Natural killer cell (primary cell): ENCODE data around the gene LAMC2. TPM values are rescaled to one million over a fixed set of nuclear protein-coding genes. Genes with fewer than 3 reads are reported as not detected.
"Not testable (repeated sequence)": the region's sequence is repeated elsewhere in the genome, so short reads cannot be mapped to it uniquely, and the experiment has no call there.

Experiments
- ATAC-seq, 3 donors: fragments of 150-1000 bp in 2 of 3; fragments of 200-7000 bp in 1 of 3; cut with Tn5 transposase; 1 replicate in 1 of 3; 2 replicates in 2 of 3; pipeline ENCODE4 v1.10.0; 2021; ENCODE audit warnings: mild to moderate bottlenecking in 2 of 3, moderate library complexity in 2 of 3
- DNase-seq, 2 donors: peaks; one replicate each; pipeline versions ENCODE4 v3.0.0 to v3.0.0-alpha.2; 2013 to 2021; ENCODE audit warnings: mixed read lengths in 1 of 2
- H3K27ac ChIP-seq: one replicate; pipeline ENCODE4 v1.5.1; 2013; ENCODE audit warnings: mild to moderate bottlenecking, low read length
- H3K27me3 ChIP-seq: one replicate; pipeline ENCODE4 v1.6.1; 2013; ENCODE audit warnings: low read length; ENCODE audit not compliant: control insufficient read depth, insufficient read depth
- H3K36me3 ChIP-seq: one replicate; pipeline ENCODE4 v1.6.1; 2013; ENCODE audit warnings: low read length; ENCODE audit not compliant: control insufficient read depth, insufficient read depth
- H3K4me1 ChIP-seq: one replicate; pipeline ENCODE4 v1.6.1; 2013; ENCODE audit warnings: low read length; ENCODE audit not compliant: control insufficient read depth, insufficient read depth
- H3K4me3 ChIP-seq: one replicate; pipeline ENCODE4 v1.5.1; 2013; ENCODE audit warnings: low read length
- H3K9me3 ChIP-seq: one replicate; pipeline ENCODE4 v1.6.1; 2013; ENCODE audit warnings: low read length; ENCODE audit not compliant: control insufficient read depth, insufficient read depth
- H3K27ac Mint-ChIP-seq, 2 donors: one replicate each; pipeline ENCODE4 v1.8.0; 2022; ENCODE audit warnings: mild to moderate bottlenecking in 2 of 2, mixed read lengths in 2 of 2, moderate library complexity in 1 of 2
- H3K27me3 Mint-ChIP-seq, 2 donors: one replicate each; pipeline ENCODE4 v1.8.0; 2022; ENCODE audit warnings: low read depth in 2 of 2, mixed read lengths in 2 of 2
- H3K36me3 Mint-ChIP-seq: one replicate; pipeline ENCODE4 v1.8.0; 2022; ENCODE audit warnings: mixed read lengths
- H3K4me1 Mint-ChIP-seq, 2 donors: one replicate each; pipeline ENCODE4 v1.8.0; 2022; ENCODE audit warnings: mixed read lengths in 2 of 2
- H3K4me3 Mint-ChIP-seq: one replicate; pipeline ENCODE4 v1.8.0; 2022; ENCODE audit warnings: mild to moderate bottlenecking, moderate library complexity, mixed read lengths
- H3K9me3 Mint-ChIP-seq, 2 donors: one replicate each; pipeline ENCODE4 v1.8.0; 2022; ENCODE audit warnings: mixed read lengths in 2 of 2
- WGBS: methylation state at CpG from one replicate; pipeline ENCODE4 v1.1.7; 2013; ENCODE audit warnings: missing lambda C conversion rate; ENCODE audit not compliant: insufficient coverage; 5-methylcytosine and 5-hydroxymethylcytosine counted together
- intact Hi-C: fragments of 100-400 bp; cut with micrococcal nuclease; formaldehyde crosslinking; loops from one replicate; pipeline ENCODE4 v1.14.2; 2022
- total RNA-seq, 4 donors: library from RNA; stranded (reverse); fragments of 120-200 nt in 1 of 4; gene quantifications; one replicate each; pipeline versions ENCODE4 v1.2.3 to v1.2.4, GENCODE V29; 2013 to 2022
- TF ChIP-seq, protein P1 (sequence below): fragments of 200-600 bp; IDR thresholded peaks from one replicate; pipeline ENCODE4 v1.8.0; 2022; ENCODE audit warnings: antibody characterized with exemption

LAMC2 gene
- total RNA-seq, 3 donors from 2014 or later (not counting 1 experiment from before 2014, with no cell fraction given), result not detected

DNA sequence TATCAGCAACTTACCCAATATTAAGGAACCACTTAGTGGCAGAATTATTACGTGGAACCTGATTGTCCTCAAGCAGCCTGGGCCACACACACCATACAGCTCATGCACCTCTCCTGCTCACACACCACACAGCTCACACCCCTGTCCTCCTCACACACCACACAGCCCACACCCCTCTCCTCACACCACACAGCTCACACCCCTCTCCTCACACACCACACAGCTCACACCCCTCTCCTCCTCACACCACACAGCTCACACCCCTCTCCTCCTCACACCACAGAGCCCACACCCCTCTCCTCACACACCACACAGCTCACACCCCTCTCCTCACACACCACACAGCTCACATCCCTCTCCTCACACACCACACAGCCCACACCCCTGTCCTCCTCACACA is 36.8 kb upstream of the LAMC2 start:
- no peak overlapping the region for H3K27ac Mint-ChIP-seq
- 70% methylated on average over 1 of the region's 1 CpG for WGBS
- H3K27me3 Mint-ChIP-seq, result peaks cover 0 to 2% of the 10 kb centered on the region in 2 donors
- TF ChIP-seq, protein P1, sequence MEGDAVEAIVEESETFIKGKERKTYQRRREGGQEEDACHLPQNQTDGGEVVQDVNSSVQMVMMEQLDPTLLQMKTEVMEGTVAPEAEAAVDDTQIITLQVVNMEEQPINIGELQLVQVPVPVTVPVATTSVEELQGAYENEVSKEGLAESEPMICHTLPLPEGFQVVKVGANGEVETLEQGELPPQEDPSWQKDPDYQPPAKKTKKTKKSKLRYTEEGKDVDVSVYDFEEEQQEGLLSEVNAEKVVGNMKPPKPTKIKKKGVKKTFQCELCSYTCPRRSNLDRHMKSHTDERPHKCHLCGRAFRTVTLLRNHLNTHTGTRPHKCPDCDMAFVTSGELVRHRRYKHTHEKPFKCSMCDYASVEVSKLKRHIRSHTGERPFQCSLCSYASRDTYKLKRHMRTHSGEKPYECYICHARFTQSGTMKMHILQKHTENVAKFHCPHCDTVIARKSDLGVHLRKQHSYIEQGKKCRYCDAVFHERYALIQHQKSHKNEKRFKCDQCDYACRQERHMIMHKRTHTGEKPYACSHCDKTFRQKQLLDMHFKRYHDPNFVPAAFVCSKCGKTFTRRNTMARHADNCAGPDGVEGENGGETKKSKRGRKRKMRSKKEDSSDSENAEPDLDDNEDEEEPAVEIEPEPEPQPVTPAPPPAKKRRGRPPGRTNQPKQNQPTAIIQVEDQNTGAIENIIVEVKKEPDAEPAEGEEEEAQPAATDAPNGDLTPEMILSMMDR, result no peak
- ATAC-seq (no peak), DNase-seq (no peak)
- no peaks in the 10 kb centered on the region for H3K4me1 Mint-ChIP-seq
- no peak overlapping the region for H3K27ac ChIP-seq
- H3K36me3 Mint-ChIP-seq, result no peaks in the 10 kb centered on the region
- H3K27me3 ChIP-seq, result no peaks in the 10 kb centered on the region
- H3K9me3 Mint-ChIP-seq, result peaks cover 3 to 4% of the 10 kb centered on the region in 2 donors
- no peaks in the 10 kb centered on the region for H3K4me1 ChIP-seq
- no peaks in the 10 kb centered on the region for H3K36me3 ChIP-seq
- H3K4me3 Mint-ChIP-seq, result no peak overlapping the region
- H3K9me3 ChIP-seq, result peaks cover 7% of the 10 kb centered on the region
- intact Hi-C loops, result no loop called here
- H3K4me3 ChIP-seq, result no peak overlapping the region

DNA sequence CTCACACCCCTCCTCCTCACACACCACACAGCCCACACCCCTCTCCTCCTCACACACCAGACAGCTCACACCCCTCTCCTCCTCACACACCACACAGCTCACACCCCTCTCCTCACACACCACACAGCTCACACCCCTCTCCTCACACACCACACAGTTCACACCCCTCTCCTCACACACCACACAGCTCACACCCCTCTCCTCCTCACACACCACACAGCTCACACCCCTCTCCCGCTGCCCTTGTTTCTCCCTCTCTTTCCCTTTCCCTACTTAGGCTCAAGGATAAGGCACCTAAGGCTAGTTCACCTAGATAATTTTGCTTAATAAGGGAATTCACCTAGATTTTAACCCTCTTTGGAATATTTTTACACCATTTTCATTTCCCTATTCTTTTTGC is 36.0 kb upstream of the LAMC2 start:
- H3K4me1 Mint-ChIP-seq, intact Hi-C loops, H3K27ac ChIP-seq, H3K36me3 ChIP-seq, ATAC-seq, H3K4me1 ChIP-seq, H3K4me3 ChIP-seq, H3K9me3 ChIP-seq, H3K27me3 ChIP-seq, H3K4me3 Mint-ChIP-seq, DNase-seq, H3K27me3 Mint-ChIP-seq, H3K9me3 Mint-ChIP-seq, H3K36me3 Mint-ChIP-seq: not testable (repeated sequence)
- WGBS, result 100% methylated on average over 1 of the region's 1 CpG
- peak overlapping the region; percentile 67 to 82 for H3K27ac Mint-ChIP-seq

DNA sequence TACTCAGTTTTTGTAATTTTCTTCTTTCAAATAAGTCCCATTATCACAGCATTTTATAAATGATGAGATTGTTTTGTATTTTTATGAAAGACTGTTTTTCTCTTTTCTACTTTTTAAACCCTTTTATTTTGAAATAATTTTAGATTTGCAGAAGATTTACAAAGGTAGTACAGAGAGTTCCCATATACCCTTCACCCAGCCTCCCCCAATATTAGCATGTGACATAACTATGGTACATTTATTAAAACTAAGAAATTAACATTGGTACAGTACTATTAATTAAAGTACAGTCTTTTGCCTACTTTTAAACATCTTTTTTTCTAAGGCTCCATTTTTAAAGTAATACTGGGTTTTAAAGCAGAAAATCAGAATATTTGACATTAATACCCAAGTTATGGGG is 35.6 kb upstream of the LAMC2 start:
- H3K4me3 ChIP-seq, result no peak overlapping the region
- ATAC-seq (no peak), DNase-seq (no peak)
- Mint-ChIP-seq H3K4me1 (no peaks in the 10 kb centered on the region), H3K9me3 (peaks cover 3 to 4% of the 10 kb centered on the region in 2 donors), H3K27me3 (peaks cover 0 to 2% of the 10 kb centered on the region in 2 donors), H3K27ac (peak overlapping the region; percentile 67 to 82), H3K4me3 (no peak overlapping the region), H3K36me3 (no peaks in the 10 kb centered on the region)
- no peaks in the 10 kb centered on the region for H3K27me3 ChIP-seq
- no peak overlapping the region for H3K27ac ChIP-seq
- no peaks in the 10 kb centered on the region for H3K36me3 ChIP-seq
- H3K4me1 ChIP-seq, result no peaks in the 10 kb centered on the region
- intact Hi-C loops, result no loop called here
- TF ChIP-seq, protein P1, result no peak
- peaks cover 7% of the 10 kb centered on the region for H3K9me3 ChIP-seq

DNA sequence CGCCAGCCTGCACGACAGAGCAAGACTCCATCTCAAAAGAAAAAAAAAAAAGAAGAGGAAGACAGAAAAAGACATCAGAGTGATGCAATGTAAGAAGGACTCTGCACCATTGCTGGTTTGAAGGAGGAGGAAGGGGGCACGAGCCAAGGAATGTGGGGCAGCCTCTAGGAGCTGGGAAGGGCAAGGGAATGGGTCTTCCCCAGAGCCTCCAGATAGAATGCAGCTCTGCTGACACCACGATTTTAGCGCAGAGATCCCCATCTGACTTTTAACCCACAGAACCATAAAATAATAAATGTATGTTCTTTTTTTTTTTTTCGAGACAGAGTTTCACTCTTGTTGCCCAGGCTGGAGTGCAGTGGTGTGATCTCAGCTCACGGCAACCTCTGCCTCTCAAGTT is 33.9 kb upstream of the LAMC2 start:
- TF ChIP-seq, protein P1, result no peak
- Histone ChIP-seq H3K27me3 (no peaks in the 10 kb centered on the region), H3K27ac (no peak overlapping the region), H3K4me1 (no peaks in the 10 kb centered on the region), H3K9me3 (peaks cover 7% of the 10 kb centered on the region), H3K36me3 (no peaks in the 10 kb centered on the region), H3K4me3 (no peak overlapping the region)
- ATAC-seq, result no peak
- H3K4me1 Mint-ChIP-seq, result no peaks in the 10 kb centered on the region
- no peaks in the 10 kb centered on the region for H3K36me3 Mint-ChIP-seq
- 94% methylated on average over 5 of the region's 7 CpGs for WGBS
- intact Hi-C loops, result no loop called here
- no peak for DNase-seq
- peaks cover 3 to 4% of the 10 kb centered on the region in 2 donors for H3K9me3 Mint-ChIP-seq
- peaks cover 0 to 5% of the 10 kb centered on the region in 2 donors for H3K27me3 Mint-ChIP-seq
- H3K27ac Mint-ChIP-seq, result no peak overlapping the region
- H3K4me3 Mint-ChIP-seq, result no peak overlapping the region
